Spleen (tissue), 11 donors: Measurements from ENCODE around the gene SUSD4. TPM values are rescaled to one million over a fixed set of nuclear protein-coding genes. Genes with fewer than 3 reads are reported as not detected.

Experiments used
- DNase-seq: peaks from one replicate; pipeline ENCODE4 v3.0.0-alpha.2; 2020
- H3K27ac ChIP-seq, 8 donors: fragments of 200-600 bp; sonication (generic) in 7 of 8; 1 replicate in 4 of 8; 2 replicates in 4 of 8; pipeline versions ENCODE4 v1.5.0 to v1.8.0; 2016 to 2021; ENCODE audit warnings: inconsistent platforms in 4 of 8, mild to moderate bottlenecking in 4 of 8, moderate library complexity in 1 of 8
- H3K27me3 ChIP-seq, 7 donors: fragments of 200-600 bp; sonication (generic) in 6 of 7; replicated peaks in 1 of 7; 1 replicate in 4 of 7; 2 replicates in 3 of 7; pipeline versions ENCODE4 v1.5.0 to v1.8.0; 2016 to 2021; ENCODE audit warnings: inconsistent platforms in 3 of 7, mild to moderate bottlenecking in 1 of 7
- H3K36me3 ChIP-seq, 6 donors: fragments of 200-600 bp; sonication (generic) in 5 of 6; 1 replicate in 4 of 6; 2 replicates in 2 of 6; pipeline versions ENCODE4 v1.5.0 to v1.8.0; 2016 to 2021; ENCODE audit warnings: inconsistent platforms in 2 of 6
- H3K4me1 ChIP-seq, 6 donors: fragments of 200-600 bp; sonication (generic) in 5 of 6; 1 replicate in 3 of 6; 2 replicates in 3 of 6; pipeline versions ENCODE4 v1.5.0 to v1.8.0; 2016 to 2021; ENCODE audit warnings: inconsistent platforms in 3 of 6
- H3K4me3 ChIP-seq, 8 donors: fragments of 200-600 bp; sonication (generic) in 7 of 8; 1 replicate in 4 of 8; 2 replicates in 4 of 8; pipeline versions ENCODE4 v1.5.0 to v1.8.0; 2016 to 2021; ENCODE audit warnings: inconsistent platforms in 4 of 8, mild to moderate bottlenecking in 4 of 8, moderate library complexity in 2 of 8
- H3K9me3 ChIP-seq, 8 donors: fragments of 200-600 bp; sonication (generic) in 7 of 8; 1 replicate in 4 of 8; 2 replicates in 4 of 8; pipeline versions ENCODE4 v1.5.0 to v1.8.0; 2016 to 2021; ENCODE audit warnings: inconsistent platforms in 4 of 8
- CTCF ChIP-seq, 11 experiments: fragments of 200-600 bp in 7 of 11; fragments of 450-650 bp in 4 of 11; sonication (generic) in 4 of 11; IDR thresholded peaks in 8 of 11; conservative IDR thresholded peaks in 3 of 11; 1 replicate in 7 of 11; 2 replicates in 4 of 11; pipeline versions ENCODE4 v1.4.0 to v1.8.0; 2016 to 2021; ENCODE audit warnings: antibody characterized with exemption in 11 of 11, inconsistent platforms in 4 of 11, mild to moderate bottlenecking in 1 of 11
- POLR2A ChIP-seq, 3 donors: fragments of 450-650 bp; IDR thresholded peaks; one replicate each; pipeline ENCODE4 v1.5.1; 2017; ENCODE audit warnings: antibody characterized with exemption in 3 of 3, mild to moderate bottlenecking in 1 of 3
- POLR2AphosphoS5 ChIP-seq, 3 donors: sonication (generic); formaldehyde crosslinking; IDR thresholded peaks; one replicate each; pipeline ENCODE4 v1.5.1; 2017; ENCODE audit warnings: antibody characterized with exemption in 3 of 3
- WGBS, 5 donors: extraction: QIAGEN DNeasy Blood & Tissue Kit in 3 of 5; methylation state at CpG; one replicate each; pipeline versions ENCODE4 v1.1.5 to v1.1.7; 2013 to 2018; 5-methylcytosine and 5-hydroxymethylcytosine counted together
- intact Hi-C: fragments of 100-400 bp; cut with DNase I; formaldehyde crosslinking; loops from one replicate; pipeline ENCODE4 v1.15.0; 2023; ENCODE audit warnings: low total_unique reads
- polyA plus RNA-seq, 3 donors: library from polyadenylated mRNA; stranded (reverse); fragments of 200-250 nt; gene quantifications; one replicate each; pipeline ENCODE4 v1.2.1, GENCODE V29; 2013
- total RNA-seq, 7 donors: library from RNA; depleted of rRNA in 3 of 7; stranded (reverse); fragments of >200 nt in 3 of 7; fragmentation: NEBNext Ultra II Directional in 4 of 7; extraction: Animal tissue kit (Norgen Biotek cat#: 25700) in 4 of 7; gene quantifications; one replicate each; pipeline versions ENCODE4 v1.1.0 to v1.2.1, GENCODE V29; 2016 to 2021
- donor health status: healthy with polysubstance abuse.
- donor health status: DM: no; HTN: no; CAD: no; lungs with moderate emphysema.
- donor health status: DM: no; HTN: no; CAD: no.
- donor health status: Bipolar disorder and iron deficiency.
- donor health status: healthy.
- donor health status: DM: no; HTN: no; CAD: no.
- donor health status: DM: yes; HTN: yes; CAD: no.

Gene SUSD4
- total and polyA plus RNA-seq, 10 donors, result 0.35 to 2.1 (median 0.69) TPM

GRCh38 chr1:223229756-223230155, 134.2 kb downstream of the SUSD4 start:
- peak; percentile 37 for DNase-seq
- Histone ChIP-seq H3K27me3 (peaks cover 0 to 3% (median 0%) of the 10 kb centered on the region in 7 donors), H3K4me3 (no peak overlapping the region), H3K9me3 (no peaks in the 10 kb centered on the region), H3K36me3 (no peaks in the 10 kb centered on the region), H3K4me1 (no peaks in the 10 kb centered on the region), H3K27ac (no peak overlapping the region)
- 70 to 81% (median 74%) methylated on average over 3 of the region's 3 CpGs for WGBS, 5 donors
- intact Hi-C loops, result no loop called here
- TF ChIP-seq POLR2A (IDR thresholded peaks at IDR 0.05), result no peak
- TF ChIP-seq CTCF (IDR thresholded peaks at IDR 0.05 in 8 of 11, conservative IDR thresholded peaks at IDR 0.05 in 3 of 11), result no peak
- TF ChIP-seq POLR2AphosphoS5 (IDR thresholded peaks at IDR 0.05), result no peak

- Histone ChIP-seq H3K4me3 (no peak overlapping the region), H3K4me1 (no peaks in the 10 kb centered on the region)
- DNase-seq, result peak; percentile 32
Observed at GRCh38 chr1:223228931-223229528, 134.9 kb downstream of the SUSD4 start.

GRCh38 chr1:223228201-223228600, 135.8 kb downstream of the SUSD4 start:
- DNase-seq, result no peak
- 90 to 96% (median 94%) methylated on average over 2 of the region's 2 CpGs for WGBS, 5 donors
- intact Hi-C loops, result no loop called here
- TF ChIP-seq CTCF (IDR thresholded peaks at IDR 0.05 in 8 of 11, conservative IDR thresholded peaks at IDR 0.05 in 3 of 11) (no peak), POLR2A (IDR thresholded peaks at IDR 0.05) (no peak), POLR2AphosphoS5 (IDR thresholded peaks at IDR 0.05) (no peak)
- Histone ChIP-seq H3K9me3 (no peaks in the 10 kb centered on the region), H3K4me1 (no peaks in the 10 kb centered on the region), H3K36me3 (no peaks in the 10 kb centered on the region), H3K27me3 (peaks cover 0 to 3% (median 0%) of the 10 kb centered on the region in 7 donors), H3K27ac (no peak overlapping the region), H3K4me3 (no peak overlapping the region)

More at GRCh38 chr1:223228931-223229528, 134.9 kb downstream of the SUSD4 start:
- Histone ChIP-seq H3K27me3 (peaks cover 0 to 3% (median 0%) of the 10 kb centered on the region in 7 donors), H3K27ac (no peak overlapping the region), H3K36me3 (no peaks in the 10 kb centered on the region), H3K9me3 (no peaks in the 10 kb centered on the region)
- WGBS, 5 donors, result 87 to 94% (median 89%) methylated on average over 12 of the region's 12 CpGs
- intact Hi-C loops, result no loop called here
- TF ChIP-seq POLR2A (IDR thresholded peaks at IDR 0.05) (no peak), POLR2AphosphoS5 (IDR thresholded peaks at IDR 0.05) (no peak), CTCF (IDR thresholded peaks at IDR 0.05 in 8 of 11, conservative IDR thresholded peaks at IDR 0.05 in 3 of 11) (no peak)

- H3K27ac ChIP-seq, result no peak overlapping the region
- intact Hi-C loops, result no loop called here
- no peaks in the 10 kb centered on the region for H3K9me3 ChIP-seq
- TF ChIP-seq POLR2A (IDR thresholded peaks at IDR 0.05), result no peak
- TF ChIP-seq POLR2AphosphoS5 (IDR thresholded peaks at IDR 0.05), result no peak
- TF ChIP-seq CTCF (IDR thresholded peaks at IDR 0.05 in 8 of 11, conservative IDR thresholded peaks at IDR 0.05 in 3 of 11), result no peak
- 80 to 87% (median 80%) methylated on average over 10 to 12 of the region's 12 CpGs for WGBS, 5 donors
- DNase-seq, result no peak
- no peaks in the 10 kb centered on the region for H3K36me3 ChIP-seq
- H3K4me3 ChIP-seq, result no peak overlapping the region
- H3K4me1 ChIP-seq, result no peaks in the 10 kb centered on the region
- peaks cover 0 to 3% (median 0%) of the 10 kb centered on the region in 7 donors for H3K27me3 ChIP-seq
Observed at GRCh38 chr1:223227486-223228196, 136.3 kb downstream of the SUSD4 start.
